Activated naive CD8-positive, alpha-beta T cell (primary cell): ENCODE data around the gene SLC34A1.

Experiments
- H3K27ac Mint-ChIP-seq: one replicate; pipeline ENCODE4 v1.8.0; 2021; ENCODE audit warnings: mixed read lengths
- H3K27me3 Mint-ChIP-seq: one replicate; pipeline ENCODE4 v1.8.0; 2021; ENCODE audit warnings: mixed read lengths
- H3K36me3 Mint-ChIP-seq: one replicate; pipeline ENCODE4 v1.8.0; 2021; ENCODE audit warnings: mixed read lengths
- H3K4me1 Mint-ChIP-seq: one replicate; pipeline ENCODE4 v1.8.0; 2021; ENCODE audit warnings: low read depth, mixed read lengths
- H3K4me3 Mint-ChIP-seq: one replicate; pipeline ENCODE4 v1.8.0; 2021; ENCODE audit warnings: mild to moderate bottlenecking, mixed read lengths
- H3K9me3 Mint-ChIP-seq: one replicate; pipeline ENCODE4 v1.8.0; 2021; ENCODE audit warnings: low read depth, mixed read lengths

SLC34A1 gene

GRCh38 chr5:177431317-177432142 lies 47.3 kb downstream of the SLC34A1 start:
- peak overlapping the region; percentile 93 for H3K4me3 Mint-ChIP-seq
- H3K27me3 Mint-ChIP-seq = no peaks in the 10 kb centered on the region
- H3K9me3 Mint-ChIP-seq = no peaks in the 10 kb centered on the region
- H3K36me3 Mint-ChIP-seq = peaks cover 5% of the 10 kb centered on the region
- H3K4me1 Mint-ChIP-seq = peaks cover 66% of the 10 kb centered on the region
- H3K27ac Mint-ChIP-seq = peak overlapping the region; percentile 93

- peaks cover 71% of the 10 kb centered on the region for H3K4me1 Mint-ChIP-seq
- peaks cover 7% of the 10 kb centered on the region for H3K36me3 Mint-ChIP-seq
- H3K27ac Mint-ChIP-seq = peak overlapping the region; percentile 93
- no peaks in the 10 kb centered on the region for H3K9me3 Mint-ChIP-seq
- no peaks in the 10 kb centered on the region for H3K27me3 Mint-ChIP-seq
- H3K4me3 Mint-ChIP-seq = peak overlapping the region; percentile 93
These were observed 48.1 kb downstream of the SLC34A1 start for GRCh38 chr5:177432143-177432838.

- peaks cover 72% of the 10 kb centered on the region for H3K4me1 Mint-ChIP-seq
- H3K9me3 Mint-ChIP-seq = no peaks in the 10 kb centered on the region
- H3K36me3 Mint-ChIP-seq = peaks cover 10% of the 10 kb centered on the region
- H3K27me3 Mint-ChIP-seq = no peaks in the 10 kb centered on the region
- peak overlapping the region; percentile 32 for H3K4me3 Mint-ChIP-seq
- H3K27ac Mint-ChIP-seq = peak overlapping the region; percentile 86
These were observed 48.8 kb downstream of the SLC34A1 start for GRCh38 chr5:177432839-177433657.

GRCh38 chr5:177433658-177434217 lies 49.5 kb downstream of the SLC34A1 start:
- peaks cover 13% of the 10 kb centered on the region for H3K36me3 Mint-ChIP-seq
- H3K27ac Mint-ChIP-seq = peak overlapping the region; percentile 93

GRCh38 chr5:177434437-177434836 lies 50.2 kb downstream of the SLC34A1 start:
- H3K4me1 Mint-ChIP-seq = peaks cover 70% of the 10 kb centered on the region
- H3K27me3 Mint-ChIP-seq = no peaks in the 10 kb centered on the region
- H3K36me3 Mint-ChIP-seq = peaks cover 13% of the 10 kb centered on the region
- no peaks in the 10 kb centered on the region for H3K9me3 Mint-ChIP-seq
- H3K4me3 Mint-ChIP-seq = peak overlapping the region; percentile 82
- H3K27ac Mint-ChIP-seq = peak overlapping the region; percentile 93

More at GRCh38 chr5:177433658-177434217, 49.5 kb downstream of the SLC34A1 start:
- peak overlapping the region; percentile 35 for H3K4me3 Mint-ChIP-seq
- H3K27me3 Mint-ChIP-seq = no peaks in the 10 kb centered on the region
- no peaks in the 10 kb centered on the region for H3K9me3 Mint-ChIP-seq
- peaks cover 72% of the 10 kb centered on the region for H3K4me1 Mint-ChIP-seq

GRCh38 chr5:177434942-177435738 lies 50.9 kb downstream of the SLC34A1 start:
- no peaks in the 10 kb centered on the region for H3K27me3 Mint-ChIP-seq
- peak overlapping the region; percentile 34 for H3K27ac Mint-ChIP-seq
- H3K4me3 Mint-ChIP-seq = no peak overlapping the region

GRCh38 chr5:177435847-177436536 lies 51.8 kb downstream of the SLC34A1 start:
- Mint-ChIP-seq H3K27me3 (no peaks in the 10 kb centered on the region), H3K36me3 (peaks cover 17% of the 10 kb centered on the region), H3K4me3 (no peak overlapping the region), H3K27ac (no peak overlapping the region), H3K4me1 (peaks cover 66% of the 10 kb centered on the region), H3K9me3 (no peaks in the 10 kb centered on the region)

More at GRCh38 chr5:177434942-177435738, 50.9 kb downstream of the SLC34A1 start:
- no peaks in the 10 kb centered on the region for H3K9me3 Mint-ChIP-seq
- peaks cover 70% of the 10 kb centered on the region for H3K4me1 Mint-ChIP-seq
- peaks cover 17% of the 10 kb centered on the region for H3K36me3 Mint-ChIP-seq

- no peaks in the 10 kb centered on the region for H3K27me3 Mint-ChIP-seq
- H3K36me3 Mint-ChIP-seq = peaks cover 17% of the 10 kb centered on the region
- H3K4me1 Mint-ChIP-seq = peaks cover 60% of the 10 kb centered on the region
- no peaks in the 10 kb centered on the region for H3K9me3 Mint-ChIP-seq
- peak overlapping the region; percentile 58 for H3K27ac Mint-ChIP-seq
- no peak overlapping the region for H3K4me3 Mint-ChIP-seq
These were observed 53.4 kb downstream of the SLC34A1 start for GRCh38 chr5:177437623-177438022.

- H3K9me3 Mint-ChIP-seq = no peaks in the 10 kb centered on the region
- H3K27me3 Mint-ChIP-seq = no peaks in the 10 kb centered on the region
- H3K36me3 Mint-ChIP-seq = peaks cover 17% of the 10 kb centered on the region
- H3K4me1 Mint-ChIP-seq = peaks cover 54% of the 10 kb centered on the region
- peak overlapping the region; percentile 68 for H3K27ac Mint-ChIP-seq
- H3K4me3 Mint-ChIP-seq = no peak overlapping the region
These were observed 54.2 kb downstream of the SLC34A1 start for GRCh38 chr5:177438468-177438867.

GRCh38 chr5:177439518-177440053 lies 55.4 kb downstream of the SLC34A1 start:
- no peaks in the 10 kb centered on the region for H3K27me3 Mint-ChIP-seq
- H3K27ac Mint-ChIP-seq = peak overlapping the region; percentile 83
- H3K36me3 Mint-ChIP-seq = peaks cover 14% of the 10 kb centered on the region
- peak overlapping the region; percentile 22 for H3K4me3 Mint-ChIP-seq
- peaks cover 52% of the 10 kb centered on the region for H3K4me1 Mint-ChIP-seq
- no peaks in the 10 kb centered on the region for H3K9me3 Mint-ChIP-seq

GRCh38 chr5:177440211-177440989 lies 56.2 kb downstream of the SLC34A1 start:
- H3K4me3 Mint-ChIP-seq = peak overlapping the region; percentile 23
- H3K27me3 Mint-ChIP-seq = no peaks in the 10 kb centered on the region
- H3K4me1 Mint-ChIP-seq = peaks cover 58% of the 10 kb centered on the region
- peaks cover 14% of the 10 kb centered on the region for H3K36me3 Mint-ChIP-seq
- peak overlapping the region; percentile 83 for H3K27ac Mint-ChIP-seq
- no peaks in the 10 kb centered on the region for H3K9me3 Mint-ChIP-seq

GRCh38 chr5:177440990-177441780 lies 57.0 kb downstream of the SLC34A1 start:
- no peak overlapping the region for H3K4me3 Mint-ChIP-seq
- H3K9me3 Mint-ChIP-seq = no peaks in the 10 kb centered on the region
- no peaks in the 10 kb centered on the region for H3K27me3 Mint-ChIP-seq
- peak overlapping the region; percentile 10 for H3K27ac Mint-ChIP-seq
- peaks cover 14% of the 10 kb centered on the region for H3K36me3 Mint-ChIP-seq
- H3K4me1 Mint-ChIP-seq = peaks cover 62% of the 10 kb centered on the region
